GM23338 (cell line): ENCODE measurements around the gene CAPN9. TPM values are rescaled to one million over a fixed set of nuclear protein-coding genes. Genes with fewer than 3 reads are reported as not detected.

Experiments
- ATAC-seq: fragments of 200-7000 bp; cut with Tn5 transposase; 3 replicates; pipeline ENCODE4 v1.9.1; 2020
- DNase-seq: peaks from one replicate; pipeline ENCODE4 v3.0.0-alpha.2; 2015; ENCODE audit warnings: low spot score
- H2AFZ ChIP-seq: fragments of 200-600 bp; sonication (generic); 2 replicates; pipeline ENCODE4 v1.8.0; 2016; ENCODE audit warnings: antibody characterized with exemption, mild to moderate bottlenecking, moderate library complexity
- H3F3A ChIP-seq: fragments of 200-600 bp; sonication (generic); replicated peaks from 2 replicates; pipeline ENCODE4 v1.8.0; 2017; ENCODE audit warnings: antibody characterized with exemption, mixed run types, low read depth
- H3K27ac ChIP-seq: fragments of 200-600 bp; sonication (generic); 2 replicates; pipeline ENCODE4 v1.6.1; 2016; ENCODE audit warnings: low read depth
- H3K27me3 ChIP-seq: fragments of 200-600 bp; sonication (generic); 2 replicates; pipeline ENCODE4 v1.8.0; 2016; ENCODE audit warnings: mild to moderate bottlenecking, mixed run types, moderate library complexity; ENCODE audit not compliant: insufficient read depth
- H3K36me3 ChIP-seq: fragments of 200-600 bp; sonication (generic); 2 replicates; pipeline ENCODE4 v1.8.0; 2016; ENCODE audit warnings: mild to moderate bottlenecking; ENCODE audit not compliant: insufficient read depth
- H3K4me1 ChIP-seq: fragments of 200-600 bp; sonication (generic); 2 replicates; pipeline ENCODE4 v1.8.0; 2016; ENCODE audit warnings: mild to moderate bottlenecking, moderate library complexity; ENCODE audit not compliant: insufficient read depth
- H3K4me2 ChIP-seq: fragments of 200-600 bp; sonication (generic); 2 replicates; pipeline ENCODE4 v1.7.1; 2017; ENCODE audit warnings: mixed run types
- H3K4me3 ChIP-seq: fragments of 200-600 bp; sonication (generic); 2 replicates; pipeline ENCODE4 v1.6.1; 2016; ENCODE audit warnings: mixed run types
- H3K79me2 ChIP-seq: fragments of 200-600 bp; sonication (generic); replicated peaks from 2 replicates; pipeline ENCODE4 v1.8.0; 2017; ENCODE audit warnings: mild to moderate bottlenecking; ENCODE audit not compliant: insufficient read depth
- H3K9me2 ChIP-seq: fragments of 200-600 bp; sonication (generic); 2 replicates; pipeline ENCODE4 v1.8.0; 2017; ENCODE audit not compliant: insufficient read depth
- H4K20me1 ChIP-seq: fragments of 200-600 bp; sonication (generic); replicated peaks from 2 replicates; pipeline ENCODE4 v1.8.0; 2017; ENCODE audit warnings: mild to moderate bottlenecking; ENCODE audit not compliant: insufficient read depth
- H3K27ac Mint-ChIP-seq: 2 replicates; pipeline ENCODE4 v1.8.0; 2020; ENCODE audit warnings: inconsistent platforms, mild to moderate bottlenecking, moderate library complexity, mixed read lengths
- H3K27me3 Mint-ChIP-seq: 3 replicates; pipeline ENCODE4 v1.8.0; 2022; ENCODE audit warnings: low read depth, mild to moderate bottlenecking, moderate library complexity, mixed read lengths, inconsistent platforms; ENCODE audit not compliant: insufficient read depth, poor library complexity
- H3K36me3 Mint-ChIP-seq: 3 replicates; pipeline ENCODE4 v1.8.0; 2021; ENCODE audit warnings: low read depth, mild to moderate bottlenecking, inconsistent platforms, moderate library complexity, mixed read lengths
- H3K4me1 Mint-ChIP-seq: 3 replicates; pipeline ENCODE4 v1.8.0; 2020; ENCODE audit warnings: mild to moderate bottlenecking, inconsistent platforms, mixed read lengths
- H3K4me3 Mint-ChIP-seq: 3 replicates; pipeline ENCODE4 v1.8.0; 2021; ENCODE audit warnings: moderate library complexity, mild to moderate bottlenecking, inconsistent platforms, mixed read lengths
- H3K9me3 Mint-ChIP-seq: 3 replicates; pipeline ENCODE4 v1.8.0; 2020; ENCODE audit warnings: moderate library complexity, mild to moderate bottlenecking, inconsistent platforms, mixed read lengths
- CTCF ChIP-seq, 2 experiments: fragments of 200-600 bp in 1 of 2; sonication (generic) in 1 of 2; conservative IDR thresholded peaks; 2 replicates each; pipeline versions ENCODE4 v1.5.1 to v1.6.1; 2016 to 2017; ENCODE audit warnings: antibody characterized with exemption in 2 of 2, low read depth in 2 of 2, mild to moderate bottlenecking in 2 of 2, moderate library complexity in 1 of 2
- NANOG ChIP-seq: IDR thresholded peaks from 2 replicates; pipeline ENCODE4 v1.6.1; 2016; ENCODE audit warnings: antibody characterized with exemption, borderline replicate concordance
- ZNF331 ChIP-seq: fragments of 250-450 bp; sonication (Bioruptor Pico); IDR thresholded peaks from 2 replicates; pipeline ENCODE4 v1.5.0; 2020; ENCODE audit warnings: low read depth, mild to moderate bottlenecking, moderate library complexity
- polyA plus RNA-seq: library from polyadenylated mRNA; unstranded; fragments of >200 nt; fragmentation: Nextera tagmentation; extraction: Ambion mirVana; gene quantifications from 2 replicates; pipeline ENCODE4 v1.2.1, GENCODE V29; 2016
- total RNA-seq: library from RNA; depleted of rRNA; stranded (reverse); fragments of >200 nt; shearing (Covaris generic); gene quantifications from 2 replicates; pipeline ENCODE4 v1.2.3, GENCODE V29; 2014
- TF ChIP-seq, protein P1 (sequence below): IDR thresholded peaks from 2 replicates; pipeline ENCODE4 v1.6.1; 2016; ENCODE audit warnings: antibody characterized with exemption

The CAPN9 gene
- total and polyA plus RNA-seq, 2 experiments from 2014 or later, result 0.07 TPM; not detected in 1

DNA sequence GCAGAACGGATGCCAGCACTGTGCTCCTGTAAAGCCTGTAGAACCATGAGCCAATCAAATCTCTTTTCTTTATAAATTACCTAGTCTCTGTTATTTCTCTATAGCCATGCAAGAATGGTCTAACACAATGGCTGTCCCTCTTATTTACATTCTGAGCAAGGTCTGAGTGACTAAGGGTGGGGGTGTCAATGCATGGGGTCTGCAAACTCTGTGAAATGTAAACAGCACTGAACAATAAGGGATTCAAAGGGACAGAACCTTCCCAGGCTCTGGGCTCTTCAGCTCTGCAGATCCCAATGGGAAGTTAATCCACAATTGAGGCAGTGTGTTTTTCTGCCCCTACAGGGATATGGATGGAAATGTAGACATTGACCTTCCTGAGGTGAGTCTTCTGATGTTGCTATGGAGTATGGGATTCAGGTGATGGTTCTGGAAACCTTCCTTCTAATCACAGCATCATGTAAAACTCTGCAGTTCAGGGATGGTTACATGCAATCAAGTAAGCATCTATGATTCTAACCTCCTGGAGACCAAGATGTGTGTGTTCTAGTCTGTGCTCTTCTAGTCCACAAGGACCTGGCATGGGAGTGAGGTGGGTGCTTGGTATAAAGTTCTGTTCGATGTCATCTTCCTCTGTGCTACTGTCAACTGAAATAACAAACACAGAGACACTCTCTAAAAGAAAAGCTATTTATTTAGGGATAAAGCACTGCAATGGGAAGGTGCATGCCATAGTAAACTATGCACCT is 38.6 kb downstream of the CAPN9 start (continued):
- TF ChIP-seq, protein P1, sequence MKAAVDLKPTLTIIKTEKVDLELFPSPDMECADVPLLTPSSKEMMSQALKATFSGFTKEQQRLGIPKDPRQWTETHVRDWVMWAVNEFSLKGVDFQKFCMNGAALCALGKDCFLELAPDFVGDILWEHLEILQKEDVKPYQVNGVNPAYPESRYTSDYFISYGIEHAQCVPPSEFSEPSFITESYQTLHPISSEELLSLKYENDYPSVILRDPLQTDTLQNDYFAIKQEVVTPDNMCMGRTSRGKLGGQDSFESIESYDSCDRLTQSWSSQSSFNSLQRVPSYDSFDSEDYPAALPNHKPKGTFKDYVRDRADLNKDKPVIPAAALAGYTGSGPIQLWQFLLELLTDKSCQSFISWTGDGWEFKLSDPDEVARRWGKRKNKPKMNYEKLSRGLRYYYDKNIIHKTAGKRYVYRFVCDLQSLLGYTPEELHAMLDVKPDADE, result no peak
- TF ChIP-seq ZNF331 (CRISPR knock-in tag) (no peak), NANOG (no peak)

- no peak overlapping the region for H3K27ac ChIP-seq
- H3K9me2 ChIP-seq, result no peaks in the 10 kb centered on the region; the same call in 1 of the 2 replicates
Measured at GRCh38 chr1:230786385-230786753, 39.2 kb downstream of the CAPN9 start.

DNA sequence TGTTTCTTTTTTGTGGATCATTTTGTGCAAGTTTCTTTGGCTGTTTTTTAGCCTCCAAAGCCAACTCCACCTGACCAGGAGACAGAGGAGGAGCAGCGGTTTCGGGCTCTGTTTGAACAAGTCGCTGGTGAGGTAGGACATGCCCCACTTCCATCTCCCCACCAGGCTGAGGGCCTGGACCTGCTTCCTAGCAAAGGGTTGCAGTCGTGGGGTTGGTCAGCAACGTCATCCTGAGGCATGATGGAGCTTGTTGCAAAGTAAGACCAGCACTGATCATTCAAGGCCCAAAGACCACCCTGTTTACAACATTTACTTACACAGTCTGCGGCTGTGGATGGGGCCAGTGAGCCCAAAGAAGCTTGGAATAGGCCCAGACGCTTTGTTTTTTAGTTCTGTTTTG is 40.3 kb downstream of the CAPN9 start:
- H3K27ac Mint-ChIP-seq, result no peak overlapping the region
- H3K4me1 ChIP-seq, result peaks cover 5% of the 10 kb centered on the region; the same call in 1 of the 2 replicates
- H3K9me3 Mint-ChIP-seq, result no peaks in the 10 kb centered on the region; the same call in 1 of the 3 replicates
- peaks cover 67% of the 10 kb centered on the region for H3K27me3 Mint-ChIP-seq
- peaks cover 85% of the 10 kb centered on the region for H3K27me3 ChIP-seq
- no peaks in the 10 kb centered on the region for H3F3A ChIP-seq
- no peaks in the 10 kb centered on the region; the same call in 1 of the 2 replicates for H3K9me2 ChIP-seq
- no peak overlapping the region for H3K4me3 ChIP-seq
- peaks cover 24% of the 10 kb centered on the region for H3K4me1 Mint-ChIP-seq
- ATAC-seq (no peak), DNase-seq (no peak)
- H3K4me3 Mint-ChIP-seq, result no peak overlapping the region
- H4K20me1 ChIP-seq, result no peaks in the 10 kb centered on the region; the same call in none of the 2 replicates
- no peaks in the 10 kb centered on the region for H3K36me3 ChIP-seq
- no peaks in the 10 kb centered on the region for H3K79me2 ChIP-seq
- TF ChIP-seq ZNF331 (CRISPR knock-in tag), result no peak
- TF ChIP-seq, protein P1, result no peak
- no peak overlapping the region for H3K4me2 ChIP-seq
- H3K36me3 Mint-ChIP-seq, result no peaks in the 10 kb centered on the region
- no peak overlapping the region for H2AFZ ChIP-seq
- no peak overlapping the region for H3K27ac ChIP-seq

More at GRCh38 chr1:230786385-230786753, 39.2 kb downstream of the CAPN9 start:
- H3K27me3 ChIP-seq, result peaks cover 92% of the 10 kb centered on the region
- no peaks in the 10 kb centered on the region; the same call in none of the 2 replicates for H4K20me1 ChIP-seq
- H3F3A ChIP-seq, result no peaks in the 10 kb centered on the region
- ATAC-seq (no peak), DNase-seq (no peak)
- no peak overlapping the region for H3K4me2 ChIP-seq
- H3K4me3 Mint-ChIP-seq, result no peak overlapping the region
- no peaks in the 10 kb centered on the region; the same call in 1 of the 3 replicates for H3K9me3 Mint-ChIP-seq
- H3K27ac Mint-ChIP-seq, result no peak overlapping the region
- no peak for TF ChIP-seq CTCF (conservative IDR thresholded peaks at IDR 0.05; ENCODE audit: low read depth in 2 of 2)
- no peak overlapping the region for H2AFZ ChIP-seq
- no peaks in the 10 kb centered on the region for H3K36me3 Mint-ChIP-seq
- H3K79me2 ChIP-seq, result no peaks in the 10 kb centered on the region
- H3K36me3 ChIP-seq, result no peaks in the 10 kb centered on the region
- H3K4me1 Mint-ChIP-seq, result peaks cover 24% of the 10 kb centered on the region
- peaks cover 5% of the 10 kb centered on the region; the same call in 1 of the 2 replicates for H3K4me1 ChIP-seq
- H3K4me3 ChIP-seq, result no peak overlapping the region
- peaks cover 78% of the 10 kb centered on the region for H3K27me3 Mint-ChIP-seq
